ENCODE results near the gene COL4A2.

DNA sequence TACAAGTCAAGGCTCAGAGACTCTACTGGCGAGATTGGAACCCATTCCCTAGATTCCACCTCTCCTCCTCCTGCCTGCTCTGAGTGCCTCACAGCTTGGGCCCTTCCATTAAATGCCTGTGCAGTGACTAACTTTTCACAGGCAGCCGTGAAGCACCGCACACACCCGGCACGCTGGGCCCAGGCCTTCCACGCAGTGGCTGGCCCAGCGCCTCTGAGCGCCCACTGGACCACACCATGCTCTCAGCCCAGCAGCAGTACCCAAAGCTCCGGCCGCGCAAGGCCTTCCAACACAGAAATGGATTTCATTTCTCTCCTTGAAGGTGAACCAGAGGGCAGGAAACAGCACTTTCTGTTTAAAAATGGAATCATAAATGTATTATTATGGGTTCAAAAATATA lies 228.4 kb downstream of the COL4A2 start:
- no peak for TF ChIP-seq POLR2A (IDR thresholded peaks at IDR 0.05)
- no peak for TF ChIP-seq POLR2AphosphoS5 (IDR thresholded peaks at IDR 0.05)

Data from suprapubic skin (tissue), 4 donors.